ENCODE results near the gene SIX2. TPM values are rescaled to one million over a fixed set of nuclear protein-coding genes. Genes with fewer than 3 reads are reported as not detected.

SIX2 gene
- total and polyA plus RNA-seq, 2 of the 13 experiments (the other 11 are each of a cell fraction or from before 2014, with no cell fraction given) = not detected

DNA sequence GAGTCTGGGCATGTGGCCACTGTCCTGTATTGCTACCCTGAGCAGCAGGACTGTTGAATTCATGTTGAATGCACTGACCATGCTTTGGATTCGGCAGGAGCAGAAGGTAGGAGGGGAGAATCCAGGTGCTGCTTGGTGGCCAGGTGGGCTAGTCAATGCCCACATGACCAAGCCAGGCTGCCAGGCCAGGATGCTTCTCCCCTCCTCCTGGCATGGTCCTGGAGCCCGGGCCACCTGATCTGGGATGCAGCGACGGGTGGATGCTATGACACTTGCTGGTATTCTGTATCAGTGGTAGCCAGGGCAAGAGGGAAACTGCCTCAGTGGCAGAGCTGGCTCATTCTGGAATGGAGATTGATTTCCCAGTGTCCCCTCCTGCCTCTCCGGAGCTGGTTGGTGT lies 14.8 kb upstream of the SIX2 start:
- Histone ChIP-seq H3K4me2 (ENCODE audit: low read depth, low read length) (no peak overlapping the region), H3K9me3 (ENCODE audit: low read length) (no peaks in the 10 kb centered on the region), H3K4me3 (replicated peaks in 1 of 3; ENCODE audit: insufficient read depth in 1 of 3, low read depth in 2 of 3, low read length in 3 of 3) (no peak overlapping the region), H3K27ac (ENCODE audit: extremely low read length, insufficient read depth, low read length) (no peak overlapping the region), H3K79me2 (ENCODE audit: insufficient read depth, low read length) (no peaks in the 10 kb centered on the region), H3K36me3 (replicated peaks in 1 of 2; ENCODE audit: control insufficient read depth in 1 of 2, insufficient read depth in 2 of 2, low read length in 2 of 2) (no peaks in the 10 kb centered on the region), H4K20me1 (ENCODE audit: insufficient read depth, low read length) (no peaks in the 10 kb centered on the region), H3K4me1 (ENCODE audit: insufficient read depth, low read length) (no peaks in the 10 kb centered on the region), H2AFZ (ENCODE audit: low read length) (no peak overlapping the region), H3K27me3 (ENCODE audit: control insufficient read depth in 1 of 2, insufficient read depth in 2 of 2, low read length in 2 of 2) (peaks cover 0 to 7% of the 10 kb centered on the region in 2 experiments; a peak in 2 of 5 replicates), H3K9ac (ENCODE audit: insufficient read depth, low read depth, low read length) (no peak overlapping the region)
- DNase-seq (ENCODE audit: low spot score) (no peak), ATAC-seq (no peak), FAIRE-seq (no peak)
- WGBS (ENCODE audit: low lambda C conversion rate) = 7% methylated on average over 2 of the region's 5 CpGs
- ChIA-PET POLR2A (no interaction called here), CTCF (ENCODE audit: low intra/inter-chr PET ratio, low total read pairs) (no interaction called here)
- TF ChIP-seq FOXK1 (CRISPR knock-in tag; IDR thresholded peaks at IDR 0.05; ENCODE audit: borderline replicate concordance, low read depth) (no peak), HNF4A (CRISPR knock-in tag; IDR thresholded peaks at IDR 0.05) (no peak), ZIK1 (CRISPR knock-in tag; IDR thresholded peaks at IDR 0.05; ENCODE audit: borderline replicate concordance, low read depth) (no peak), TGIF2 (CRISPR knock-in tag; IDR thresholded peaks at IDR 0.05) (no peak), SATB2 (CRISPR knock-in tag; IDR thresholded peaks at IDR 0.05) (no peak)
- TF ChIP-seq, protein P1, sequence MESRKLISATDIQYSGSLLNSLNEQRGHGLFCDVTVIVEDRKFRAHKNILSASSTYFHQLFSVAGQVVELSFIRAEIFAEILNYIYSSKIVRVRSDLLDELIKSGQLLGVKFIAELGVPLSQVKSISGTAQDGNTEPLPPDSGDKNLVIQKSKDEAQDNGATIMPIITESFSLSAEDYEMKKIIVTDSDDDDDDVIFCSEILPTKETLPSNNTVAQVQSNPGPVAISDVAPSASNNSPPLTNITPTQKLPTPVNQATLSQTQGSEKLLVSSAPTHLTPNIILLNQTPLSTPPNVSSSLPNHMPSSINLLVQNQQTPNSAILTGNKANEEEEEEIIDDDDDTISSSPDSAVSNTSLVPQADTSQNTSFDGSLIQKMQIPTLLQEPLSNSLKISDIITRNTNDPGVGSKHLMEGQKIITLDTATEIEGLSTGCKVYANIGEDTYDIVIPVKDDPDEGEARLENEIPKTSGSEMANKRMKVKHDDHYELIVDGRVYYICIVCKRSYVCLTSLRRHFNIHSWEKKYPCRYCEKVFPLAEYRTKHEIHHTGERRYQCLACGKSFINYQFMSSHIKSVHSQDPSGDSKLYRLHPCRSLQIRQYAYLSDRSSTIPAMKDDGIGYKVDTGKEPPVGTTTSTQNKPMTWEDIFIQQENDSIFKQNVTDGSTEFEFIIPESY (CRISPR knock-in tag; IDR thresholded peaks at IDR 0.05) = no peak
- BruUV-seq (replicated peaks) = no TSS peak
- intact Hi-C loops (cut with micrococcal nuclease; ENCODE audit: unreplicated experiment) = no loop called here
- in situ Hi-C loops (cut with HindIII; ENCODE audit: extremely low pct_ligation_motif_present, low pct_unique_long_range_greater_than_20kb) = no loop called here

- no peaks in the 10 kb centered on the region for H3K9me3 ChIP-seq (ENCODE audit: low read length)
- 37% methylated on average over 3 of the region's 3 CpGs for WGBS (ENCODE audit: low lambda C conversion rate)
- POLR2A ChIA-PET = no interaction called here
- no peak overlapping the region for H3K4me3 ChIP-seq (replicated peaks in 1 of 3; ENCODE audit: insufficient read depth in 1 of 3, low read depth in 2 of 3, low read length in 3 of 3)
- CTCF ChIA-PET (ENCODE audit: low intra/inter-chr PET ratio, low total read pairs) = no interaction called here
- peak; percentile 63 for ATAC-seq
- no peak overlapping the region for H3K27ac ChIP-seq (ENCODE audit: extremely low read length, insufficient read depth, low read length)
- DNase-seq (ENCODE audit: low spot score) = no peak
- no peak overlapping the region for H2AFZ ChIP-seq (ENCODE audit: low read length)
- H3K4me1 ChIP-seq (ENCODE audit: insufficient read depth, low read length) = no peaks in the 10 kb centered on the region
- no peak overlapping the region for H3K4me2 ChIP-seq (ENCODE audit: low read depth, low read length)
- no peaks in the 10 kb centered on the region for H4K20me1 ChIP-seq (ENCODE audit: insufficient read depth, low read length)
- BruUV-seq (replicated peaks) = no TSS peak
- no peak for FAIRE-seq
- in situ Hi-C loops (cut with HindIII; ENCODE audit: extremely low pct_ligation_motif_present, low pct_unique_long_range_greater_than_20kb) (no loop called here), intact Hi-C loops (cut with micrococcal nuclease; ENCODE audit: unreplicated experiment) (no loop called here)
- no peaks in the 10 kb centered on the region for H3K79me2 ChIP-seq (ENCODE audit: insufficient read depth, low read length)
- no peaks in the 10 kb centered on the region for H3K36me3 ChIP-seq (replicated peaks in 1 of 2; ENCODE audit: control insufficient read depth in 1 of 2, insufficient read depth in 2 of 2, low read length in 2 of 2)
- H3K27me3 ChIP-seq (ENCODE audit: control insufficient read depth in 1 of 2, insufficient read depth in 2 of 2, low read length in 2 of 2) = peaks cover 0 to 5% of the 10 kb centered on the region in 2 experiments; a peak in 1 of 5 replicates
- H3K9ac ChIP-seq (ENCODE audit: insufficient read depth, low read depth, low read length) = no peak overlapping the region
- TF ChIP-seq ZNF280D (CRISPR knock-in tag; IDR thresholded peaks at IDR 0.05) (no peak), ZBTB20 (CRISPR knock-in tag; IDR thresholded peaks at IDR 0.05; ENCODE audit: borderline replicate concordance, low read depth) (no peak), KLF9 (CRISPR knock-in tag; IDR thresholded peaks at IDR 0.05; ENCODE audit: low read depth) (no peak), PAX8 (CRISPR knock-in tag; IDR thresholded peaks at IDR 0.05; ENCODE audit: borderline replicate concordance) (no peak), ZNF143 (CRISPR knock-in tag; IDR thresholded peaks at IDR 0.05) (no peak), JUNB (CRISPR knock-in tag; IDR thresholded peaks at IDR 0.05; ENCODE audit: borderline replicate concordance) (no peak), ZNF660 (CRISPR knock-in tag; IDR thresholded peaks at IDR 0.05; ENCODE audit: borderline replicate concordance, low read depth) (no peak)
- TF ChIP-seq, protein P2, sequence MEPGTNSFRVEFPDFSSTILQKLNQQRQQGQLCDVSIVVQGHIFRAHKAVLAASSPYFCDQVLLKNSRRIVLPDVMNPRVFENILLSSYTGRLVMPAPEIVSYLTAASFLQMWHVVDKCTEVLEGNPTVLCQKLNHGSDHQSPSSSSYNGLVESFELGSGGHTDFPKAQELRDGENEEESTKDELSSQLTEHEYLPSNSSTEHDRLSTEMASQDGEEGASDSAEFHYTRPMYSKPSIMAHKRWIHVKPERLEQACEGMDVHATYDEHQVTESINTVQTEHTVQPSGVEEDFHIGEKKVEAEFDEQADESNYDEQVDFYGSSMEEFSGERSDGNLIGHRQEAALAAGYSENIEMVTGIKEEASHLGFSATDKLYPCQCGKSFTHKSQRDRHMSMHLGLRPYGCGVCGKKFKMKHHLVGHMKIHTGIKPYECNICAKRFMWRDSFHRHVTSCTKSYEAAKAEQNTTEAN (CRISPR knock-in tag; conservative IDR thresholded peaks at IDR 0.05) = no peak
Observed at GRCh38 chr2:45020439-45020838, 11.2 kb upstream of the SIX2 start.

All from HepG2 (cell line).